Left lung (tissue), 10 donors: ENCODE measurements around the gene ALPL. TPM values are rescaled to one million over a fixed set of nuclear protein-coding genes. Genes with fewer than 3 reads are reported as not detected.

Experiments used
- ATAC-seq: fragments of 200-7000 bp; cut with Tn5 transposase; one replicate; pipeline ENCODE4 v1.9.1; 2020; ENCODE audit warnings: moderate library complexity
- DNase-seq, 4 donors: peaks; one replicate each; pipeline ENCODE4 v3.0.0-alpha.2; 2013 to 2020
- H3K27ac ChIP-seq, 2 donors: fragments of 200-600 bp; sonication (generic) in 1 of 2; one replicate each; pipeline versions ENCODE4 v1.5.0 to v1.8.0; 2020 to 2021
- H3K27me3 ChIP-seq, 2 donors: fragments of 200-600 bp; sonication (generic) in 1 of 2; one replicate each; pipeline versions ENCODE4 v1.5.0 to v1.8.0; 2020 to 2021
- H3K36me3 ChIP-seq, 2 donors: fragments of 200-600 bp; sonication (generic) in 1 of 2; one replicate each; pipeline versions ENCODE4 v1.5.0 to v1.8.0; 2020 to 2021
- H3K4me1 ChIP-seq, 2 donors: fragments of 200-600 bp; one replicate each; pipeline ENCODE4 v1.8.0; 2021
- H3K4me3 ChIP-seq, 2 donors: fragments of 200-600 bp; sonication (generic) in 1 of 2; one replicate each; pipeline versions ENCODE4 v1.5.0 to v1.8.0; 2020 to 2021; ENCODE audit warnings: mild to moderate bottlenecking in 1 of 2
- H3K9me3 ChIP-seq, 2 donors: fragments of 200-600 bp; sonication (generic) in 1 of 2; one replicate each; pipeline versions ENCODE4 v1.5.0 to v1.8.0; 2020 to 2021
- intact Hi-C, 2 donors: fragments of 100-400 bp; cut with DNase I; formaldehyde crosslinking; loops; one replicate each; pipeline versions ENCODE4 v1.11.2 to v1.14.2; 2022
- polyA plus RNA-seq, 6 donors: library from polyadenylated mRNA; unstranded; fragments of 120-200 nt; gene quantifications; one replicate each; pipeline ENCODE4 v1.2.1, GENCODE V29; 2013; ENCODE audit not compliant: insufficient read length in 6 of 6
- total RNA-seq, 2 donors: library from RNA; stranded (reverse); fragmentation: NEBNext Ultra II Directional; extraction: Animal tissue kit (Norgen Biotek cat#: 25700); gene quantifications; one replicate each; pipeline ENCODE4 v1.2.1, GENCODE V29; 2021
- TF ChIP-seq, protein P1 (sequence below), 2 donors: fragments of 200-600 bp; sonication (generic) in 1 of 2; IDR thresholded peaks; one replicate each; pipeline versions ENCODE4 v1.5.0 to v1.8.0; 2021; ENCODE audit warnings: antibody characterized with exemption in 2 of 2
- donor health status: DM: no; HTN: yes; CAD: no.
- donor health status: DM: no; HTN: no; CAD: no.

Gene ALPL
- total and polyA plus RNA-seq, 8 donors, result 1.0 to 198 (median 1.5) TPM

GRCh38 chr1:21491488-21492355 lies 17.5 kb upstream of the ALPL start:
- peak in 2 of 4 donors; percentile 49 to 71 for DNase-seq

DNA sequence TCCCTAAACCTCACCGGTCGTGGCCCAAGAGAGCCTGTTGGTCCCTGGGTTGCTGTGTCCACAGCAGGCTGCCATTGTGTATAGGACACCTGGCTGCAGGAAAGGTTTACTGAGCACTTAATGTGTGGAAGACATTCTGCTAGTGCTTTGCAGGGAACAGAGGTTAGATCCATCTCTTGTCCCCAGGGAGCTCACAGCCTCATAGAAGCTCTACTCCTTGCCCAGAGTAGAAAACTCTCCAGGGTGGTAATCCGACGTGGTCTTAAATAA lies 16.9 kb upstream of the ALPL start:
- H3K27me3 ChIP-seq, result peaks cover 0 to 36% of the 10 kb centered on the region in 2 donors
- no peaks in the 10 kb centered on the region for H3K9me3 ChIP-seq
- no peak overlapping the region for H3K27ac ChIP-seq
- no peak for DNase-seq
- no peak for ATAC-seq
- no peaks in the 10 kb centered on the region for H3K36me3 ChIP-seq
- H3K4me1 ChIP-seq, result no peaks in the 10 kb centered on the region
- TF ChIP-seq, protein P1, sequence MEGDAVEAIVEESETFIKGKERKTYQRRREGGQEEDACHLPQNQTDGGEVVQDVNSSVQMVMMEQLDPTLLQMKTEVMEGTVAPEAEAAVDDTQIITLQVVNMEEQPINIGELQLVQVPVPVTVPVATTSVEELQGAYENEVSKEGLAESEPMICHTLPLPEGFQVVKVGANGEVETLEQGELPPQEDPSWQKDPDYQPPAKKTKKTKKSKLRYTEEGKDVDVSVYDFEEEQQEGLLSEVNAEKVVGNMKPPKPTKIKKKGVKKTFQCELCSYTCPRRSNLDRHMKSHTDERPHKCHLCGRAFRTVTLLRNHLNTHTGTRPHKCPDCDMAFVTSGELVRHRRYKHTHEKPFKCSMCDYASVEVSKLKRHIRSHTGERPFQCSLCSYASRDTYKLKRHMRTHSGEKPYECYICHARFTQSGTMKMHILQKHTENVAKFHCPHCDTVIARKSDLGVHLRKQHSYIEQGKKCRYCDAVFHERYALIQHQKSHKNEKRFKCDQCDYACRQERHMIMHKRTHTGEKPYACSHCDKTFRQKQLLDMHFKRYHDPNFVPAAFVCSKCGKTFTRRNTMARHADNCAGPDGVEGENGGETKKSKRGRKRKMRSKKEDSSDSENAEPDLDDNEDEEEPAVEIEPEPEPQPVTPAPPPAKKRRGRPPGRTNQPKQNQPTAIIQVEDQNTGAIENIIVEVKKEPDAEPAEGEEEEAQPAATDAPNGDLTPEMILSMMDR (IDR thresholded peaks at IDR 0.05), result no peak
- H3K4me3 ChIP-seq, result no peak overlapping the region
- intact Hi-C loops, result no loop called here

More at GRCh38 chr1:21491488-21492355, 17.5 kb upstream of the ALPL start:
- no peaks in the 10 kb centered on the region for H3K4me1 ChIP-seq
- ATAC-seq, result peak; percentile 36
- H3K27me3 ChIP-seq, result peaks cover 0 to 36% of the 10 kb centered on the region in 2 donors
- H3K27ac ChIP-seq, result no peak overlapping the region
- intact Hi-C loops, result no loop called here
- no peaks in the 10 kb centered on the region for H3K36me3 ChIP-seq
- TF ChIP-seq, protein P1 (IDR thresholded peaks at IDR 0.05), result no peak
- no peaks in the 10 kb centered on the region for H3K9me3 ChIP-seq
- H3K4me3 ChIP-seq, result no peak overlapping the region

DNA sequence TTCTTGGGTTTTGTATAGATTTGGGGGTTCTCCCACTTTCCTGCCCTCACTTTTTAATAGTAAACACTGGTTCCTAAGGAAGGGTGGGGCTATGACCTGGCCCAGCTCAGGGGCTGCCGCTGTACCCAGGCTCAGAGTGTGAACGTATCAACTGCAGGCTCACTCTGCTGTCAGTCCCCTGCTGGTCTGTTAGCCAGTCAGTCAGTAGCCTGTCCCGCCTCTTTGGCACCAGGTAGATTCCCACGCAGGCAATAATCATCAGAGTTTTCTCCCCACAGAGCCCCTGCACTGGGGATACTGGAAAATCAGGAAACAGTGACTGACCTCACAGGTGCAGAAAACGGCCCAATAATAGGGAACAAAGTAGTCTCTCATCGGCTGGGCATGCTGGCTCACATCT lies 15.0 kb upstream of the ALPL start:
- Histone ChIP-seq H3K27ac (no peak overlapping the region), H3K27me3 (peaks cover 0 to 24% of the 10 kb centered on the region in 2 donors), H3K4me1 (no peaks in the 10 kb centered on the region), H3K9me3 (no peaks in the 10 kb centered on the region), H3K36me3 (no peaks in the 10 kb centered on the region), H3K4me3 (no peak overlapping the region)
- intact Hi-C loops, result no loop called here
- DNase-seq, result no peak
- ATAC-seq, result no peak
- TF ChIP-seq, protein P1 (IDR thresholded peaks at IDR 0.05), result no peak

GRCh38 chr1:21495225-21495820 lies 13.9 kb upstream of the ALPL start:
- TF ChIP-seq, protein P1 (IDR thresholded peaks at IDR 0.05), result no peak
- intact Hi-C loops, result no loop called here
- Histone ChIP-seq H3K36me3 (no peaks in the 10 kb centered on the region), H3K27me3 (peaks cover 0 to 21% of the 10 kb centered on the region in 2 donors), H3K9me3 (no peaks in the 10 kb centered on the region), H3K4me3 (no peak overlapping the region), H3K4me1 (no peaks in the 10 kb centered on the region), H3K27ac (no peak overlapping the region)
- no peak for DNase-seq
- ATAC-seq, result no peak

DNA sequence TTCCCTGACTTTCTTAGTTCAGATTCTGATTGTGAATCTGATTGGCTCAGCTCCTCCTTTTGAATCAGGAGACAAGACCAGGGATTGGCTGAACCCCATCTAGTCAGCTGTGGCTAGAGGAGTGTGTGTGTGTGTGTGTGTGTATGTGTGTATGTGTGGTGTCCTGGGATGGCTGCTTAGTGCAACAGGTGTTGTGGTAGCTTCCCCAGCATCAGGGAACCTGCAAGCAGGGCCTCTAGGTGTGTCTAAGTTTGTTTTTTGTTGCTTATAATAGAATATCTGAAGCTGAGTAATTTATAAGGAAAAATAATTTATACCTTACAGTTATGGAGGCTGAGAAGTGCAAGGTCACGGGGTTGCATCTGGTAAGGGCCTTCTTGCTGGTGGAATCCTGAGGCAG lies 13.2 kb upstream of the ALPL start:
- Histone ChIP-seq H3K4me3 (no peak overlapping the region), H3K27me3 (peaks cover 0 to 16% of the 10 kb centered on the region in 2 donors), H3K27ac (no peak overlapping the region), H3K9me3 (no peaks in the 10 kb centered on the region), H3K4me1 (no peaks in the 10 kb centered on the region), H3K36me3 (no peaks in the 10 kb centered on the region)
- DNase-seq, result no peak
- intact Hi-C loops, result no loop called here
- ATAC-seq, result no peak
- TF ChIP-seq, protein P1 (IDR thresholded peaks at IDR 0.05), result no peak
